Neuron (in vitro differentiated cells): Measurements from ENCODE around the gene PTTG1IP.
"Not testable (repeated sequence)": the region's sequence is repeated elsewhere in the genome, so short reads cannot be mapped to it uniquely, and the experiment has no call there.

ENCODE experiments used
- H2AFZ ChIP-seq: one replicate; pipeline ENCODE4 v1.6.1; 2013; ENCODE audit warnings: low read depth, mild to moderate bottlenecking, inconsistent platforms, low read length, moderate library complexity
- H3K27me3 ChIP-seq: one replicate; pipeline ENCODE4 v1.6.1; 2013; ENCODE audit warnings: low read length; ENCODE audit not compliant: insufficient read depth
- H3K36me3 ChIP-seq: one replicate; pipeline ENCODE4 v1.6.1; 2013; ENCODE audit warnings: low read length; ENCODE audit not compliant: insufficient read depth
- H3K4me1 ChIP-seq: one replicate; pipeline ENCODE4 v1.6.1; 2013; ENCODE audit warnings: low read length; ENCODE audit not compliant: insufficient read depth
- H3K4me3 ChIP-seq: 2 replicates; pipeline ENCODE4 v1.5.1; 2013; ENCODE audit warnings: mild to moderate bottlenecking, low read length, moderate library complexity
- H3K9me3 ChIP-seq: one replicate; pipeline ENCODE4 v1.6.1; 2013; ENCODE audit warnings: low read length

Gene PTTG1IP

DNA sequence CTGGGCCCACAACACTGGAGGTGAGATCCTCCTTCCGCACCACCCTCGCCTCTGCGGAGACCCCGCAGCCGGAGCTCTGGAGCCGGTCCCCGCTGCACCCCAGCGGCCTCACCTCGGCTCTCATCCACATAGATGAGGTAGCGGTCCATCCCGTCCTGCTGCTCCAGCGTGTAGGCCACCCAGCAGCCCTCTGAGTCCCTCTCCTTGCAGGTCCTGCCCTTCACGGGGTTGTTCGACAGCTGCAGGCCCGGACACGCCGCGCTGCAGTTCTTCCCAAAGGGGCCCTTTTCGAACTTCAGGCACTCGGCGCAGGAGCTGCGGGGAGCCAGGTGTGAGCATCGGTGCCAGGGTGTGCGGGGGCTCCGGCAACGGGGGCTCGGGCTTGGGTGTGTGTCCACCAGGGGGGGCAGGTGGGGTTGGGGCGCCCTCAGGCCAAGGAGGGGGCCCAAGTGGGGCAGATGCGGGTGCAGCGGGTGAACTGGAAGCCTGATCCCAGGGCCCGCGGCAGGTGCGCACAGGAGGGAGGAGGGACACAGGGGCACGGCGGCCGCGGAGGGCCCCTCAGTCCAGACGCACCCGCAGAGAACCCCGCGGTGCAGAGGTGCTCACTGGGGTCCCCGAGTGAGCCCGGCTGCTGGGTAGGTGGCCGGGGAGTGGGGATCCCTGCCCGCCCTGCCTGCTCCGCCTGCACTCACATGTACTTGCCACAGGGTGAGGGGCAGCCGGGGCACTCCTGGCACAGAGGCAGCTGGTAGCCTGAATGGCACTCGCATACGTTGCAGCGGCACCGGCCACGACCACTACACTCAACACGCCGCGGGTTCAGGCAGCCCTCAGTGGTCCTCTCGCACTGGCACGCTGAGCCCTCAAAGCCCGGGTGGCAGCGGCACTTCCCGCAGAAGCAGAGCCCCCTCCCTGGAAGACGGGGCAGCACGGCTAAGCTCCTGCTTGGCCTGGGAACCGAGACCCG, 15.4 kb upstream of the PTTG1IP start:
- no peaks in the 10 kb centered on the region for H3K9me3 ChIP-seq
- peaks cover 41% of the 10 kb centered on the region for H3K27me3 ChIP-seq
- H3K4me1 ChIP-seq: no peaks in the 10 kb centered on the region
- H3K36me3 ChIP-seq: no peaks in the 10 kb centered on the region
- no peak overlapping the region for H3K4me3 ChIP-seq
- no peak overlapping the region for H2AFZ ChIP-seq

DNA sequence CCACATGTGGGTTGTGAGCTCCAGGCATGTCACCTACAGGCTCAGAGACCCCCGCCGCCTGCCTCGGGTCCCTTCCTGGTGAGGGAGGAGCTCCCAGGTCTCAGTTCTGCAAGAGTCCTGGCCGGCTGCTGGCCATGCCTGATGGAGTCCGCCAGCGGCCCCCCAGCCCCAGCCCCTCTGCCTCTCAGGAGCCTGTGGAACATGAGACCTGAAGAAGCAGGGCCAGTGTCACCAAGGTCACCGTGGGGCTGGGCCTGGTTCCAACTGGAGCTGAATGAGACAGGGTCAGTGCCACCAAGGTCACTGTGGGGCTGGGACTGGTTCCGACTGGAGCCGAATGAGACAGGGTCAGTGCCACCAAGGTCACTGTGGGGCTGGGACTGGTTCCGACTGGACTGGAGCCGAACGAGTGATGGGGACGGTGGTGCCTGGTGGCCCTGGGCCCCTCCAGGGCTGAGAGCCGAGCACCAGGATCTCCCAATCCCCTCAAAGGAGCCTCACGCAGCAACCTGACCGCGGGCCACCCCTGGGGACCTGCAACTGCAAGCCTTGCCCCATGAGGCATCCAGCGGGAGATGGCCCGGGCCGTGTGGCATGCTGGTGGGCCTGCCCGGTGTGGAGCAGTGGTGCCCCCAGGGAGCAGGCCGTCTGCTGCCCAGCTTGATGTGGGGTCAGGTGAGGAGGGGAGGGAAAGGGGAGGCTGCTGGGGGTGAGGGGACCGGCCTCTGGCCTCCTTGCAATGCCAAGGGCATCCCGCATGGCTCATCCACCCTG, 14.5 kb upstream of the PTTG1IP start:
- Histone ChIP-seq H3K27me3 (peaks cover 38% of the 10 kb centered on the region), H3K9me3 (no peaks in the 10 kb centered on the region), H3K4me1 (no peaks in the 10 kb centered on the region), H3K4me3 (no peak overlapping the region), H2AFZ (no peak overlapping the region), H3K36me3 (no peaks in the 10 kb centered on the region)

DNA sequence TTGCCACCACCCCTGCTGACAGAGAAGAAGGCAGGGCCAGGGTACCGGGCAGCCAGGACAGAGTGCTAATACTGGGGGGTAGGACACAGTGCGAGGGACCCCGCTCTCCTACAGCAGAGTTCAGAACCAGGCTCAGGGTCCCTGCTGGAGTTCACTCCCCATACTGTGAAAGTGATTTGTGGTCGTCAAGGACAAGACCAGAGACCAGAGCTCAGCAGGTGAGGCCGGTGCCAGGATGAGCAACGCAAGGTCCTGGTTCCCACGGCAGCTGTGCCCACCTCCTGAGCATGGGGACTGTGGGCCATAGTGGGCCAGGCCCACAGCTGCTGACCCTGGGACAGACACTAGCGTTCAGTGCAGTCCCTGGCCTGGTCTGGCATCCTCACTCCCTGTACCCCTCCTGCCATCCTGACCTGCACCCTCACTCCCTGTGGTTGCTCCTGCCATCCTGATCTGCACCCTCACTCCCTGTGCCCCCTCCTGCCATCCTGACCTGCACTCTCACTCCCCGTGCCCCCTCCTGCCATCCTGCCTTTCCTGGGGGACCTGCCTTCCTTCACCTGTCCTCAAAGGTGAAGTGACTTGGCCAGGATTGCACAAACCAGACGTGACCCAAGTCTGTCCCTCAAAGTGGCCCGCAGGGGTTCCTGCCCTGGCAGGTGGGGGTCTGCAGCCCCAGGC, 13.8 kb upstream of the PTTG1IP start:
- H3K36me3 ChIP-seq: no peaks in the 10 kb centered on the region
- no peaks in the 10 kb centered on the region for H3K4me1 ChIP-seq
- no peaks in the 10 kb centered on the region for H3K9me3 ChIP-seq
- H3K27me3 ChIP-seq: peaks cover 39% of the 10 kb centered on the region
- no peak overlapping the region for H3K4me3 ChIP-seq
- no peak overlapping the region for H2AFZ ChIP-seq

DNA sequence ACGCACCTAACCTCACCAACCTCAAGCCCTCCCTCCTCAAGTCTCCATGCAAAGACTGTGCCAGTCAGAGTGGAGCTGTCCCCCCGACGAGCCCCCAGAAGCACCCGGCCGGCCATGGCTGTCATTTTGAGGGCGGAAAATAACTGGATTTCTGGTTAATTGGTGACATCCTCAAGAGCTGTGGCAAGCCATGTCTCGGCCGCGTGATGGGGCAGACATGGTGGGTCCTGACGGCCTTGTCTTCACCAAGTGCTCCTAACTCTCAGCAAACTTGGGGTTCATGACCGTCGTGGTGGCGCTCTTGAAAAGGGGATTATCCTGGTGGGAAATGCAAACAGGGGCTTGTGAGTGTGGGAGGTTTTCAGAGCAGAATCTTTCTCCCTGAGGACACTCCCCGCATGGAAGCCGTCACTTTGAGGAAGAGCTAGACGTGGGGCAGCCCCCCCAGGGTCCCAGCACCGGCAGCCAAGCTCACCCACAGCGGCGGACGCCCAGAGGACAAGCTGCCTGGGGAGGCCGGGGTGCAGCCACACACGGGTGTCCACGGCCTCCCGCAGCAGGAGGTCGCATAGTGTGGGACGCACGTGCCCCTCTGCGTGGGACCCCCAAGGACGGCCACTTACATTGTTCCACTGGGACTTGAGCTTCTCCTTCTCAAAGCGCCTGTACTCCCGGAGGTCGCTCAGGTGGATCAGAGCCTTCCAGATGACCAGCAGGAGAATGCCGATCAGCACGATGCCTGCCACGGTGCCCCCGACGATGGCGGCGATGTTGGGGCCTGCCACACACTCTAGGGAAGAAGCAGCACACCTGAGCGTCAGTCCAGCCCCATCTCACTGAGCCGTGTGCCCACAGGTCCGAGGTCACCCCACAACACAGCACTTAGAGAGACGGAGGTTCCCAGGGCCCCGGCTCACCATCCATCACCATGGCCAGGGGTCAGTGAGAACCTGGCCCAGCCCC, 12.9 kb upstream of the PTTG1IP start:
- no peaks in the 10 kb centered on the region for H3K4me1 ChIP-seq
- peaks cover 43% of the 10 kb centered on the region for H3K27me3 ChIP-seq
- no peaks in the 10 kb centered on the region for H3K9me3 ChIP-seq
- no peak overlapping the region for H3K4me3 ChIP-seq
- H3K36me3 ChIP-seq: no peaks in the 10 kb centered on the region
- no peak overlapping the region for H2AFZ ChIP-seq

DNA sequence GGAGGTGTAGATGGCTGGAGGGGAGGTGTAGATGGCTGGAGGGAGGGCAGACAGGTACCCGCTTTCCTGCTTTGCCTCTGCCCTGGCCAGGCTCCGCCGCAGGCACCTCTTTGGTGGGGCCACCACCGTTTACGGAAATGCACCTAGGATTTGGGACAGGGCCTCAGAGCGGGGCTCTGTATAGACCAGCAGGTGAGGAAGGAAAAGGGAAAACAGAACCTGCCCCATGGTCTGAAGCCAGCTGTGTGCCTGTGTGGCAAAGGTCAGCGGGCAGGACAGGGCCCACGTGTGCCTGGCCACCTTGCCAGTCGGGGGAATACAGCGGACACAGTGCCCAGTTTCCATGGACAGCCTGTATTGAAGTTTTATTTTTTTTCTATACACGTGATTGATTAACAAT, 12.1 kb upstream of the PTTG1IP start:
- Histone ChIP-seq H3K9me3 (no peaks in the 10 kb centered on the region), H3K4me3 (no peak overlapping the region), H2AFZ (no peak overlapping the region), H3K36me3 (no peaks in the 10 kb centered on the region), H3K27me3 (peaks cover 39% of the 10 kb centered on the region), H3K4me1 (no peaks in the 10 kb centered on the region)

DNA sequence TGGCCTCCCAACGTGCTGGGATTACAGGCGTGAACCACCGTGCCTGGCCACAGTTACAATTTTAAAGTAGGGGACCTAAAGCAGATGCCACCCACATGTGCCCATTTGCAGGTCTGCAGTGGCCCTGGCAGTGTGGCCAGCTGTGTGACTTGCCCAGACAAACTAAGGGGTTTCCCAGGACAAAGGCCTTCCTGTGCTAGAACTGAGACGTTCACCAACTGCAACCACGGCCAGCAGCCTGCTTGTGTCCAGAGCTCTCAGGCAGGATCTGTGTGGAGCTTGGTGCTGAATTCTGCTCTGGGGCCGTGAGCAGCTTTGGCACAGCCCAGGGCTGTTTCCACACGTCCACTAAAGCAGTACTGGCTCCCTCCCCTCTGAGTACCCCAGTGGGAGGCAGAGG, 10.6 kb upstream of the PTTG1IP start:
- H3K36me3 ChIP-seq: no peaks in the 10 kb centered on the region
- no peaks in the 10 kb centered on the region for H3K4me1 ChIP-seq
- peaks cover 32% of the 10 kb centered on the region for H3K27me3 ChIP-seq
- no peak overlapping the region for H2AFZ ChIP-seq
- no peaks in the 10 kb centered on the region for H3K9me3 ChIP-seq
- no peak overlapping the region for H3K4me3 ChIP-seq

DNA sequence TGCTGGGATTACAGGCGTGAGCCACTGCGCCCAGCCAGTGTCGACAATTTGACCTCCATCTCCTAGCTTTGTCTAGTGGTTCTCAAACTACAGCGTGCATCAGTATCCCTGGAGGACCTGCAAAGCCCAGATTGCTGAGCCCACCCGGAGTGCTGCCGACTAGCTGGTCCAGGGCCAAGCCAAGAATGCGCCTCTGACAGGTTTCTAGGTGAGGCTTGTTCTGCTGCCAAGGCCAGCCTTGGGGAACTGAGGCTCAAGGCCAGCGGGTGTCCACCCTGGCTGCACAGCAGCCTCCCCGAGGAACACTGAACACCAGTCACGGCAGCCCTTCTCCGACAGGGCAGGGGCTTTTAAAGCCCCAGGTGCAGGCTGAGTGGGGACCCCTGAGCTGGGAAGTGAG, 9.8 kb upstream of the PTTG1IP start:
- Histone ChIP-seq H3K4me1 (no peaks in the 10 kb centered on the region), H3K27me3 (peaks cover 32% of the 10 kb centered on the region), H3K4me3 (no peak overlapping the region), H3K9me3 (no peaks in the 10 kb centered on the region), H3K36me3 (no peaks in the 10 kb centered on the region), H2AFZ (no peak overlapping the region)

DNA sequence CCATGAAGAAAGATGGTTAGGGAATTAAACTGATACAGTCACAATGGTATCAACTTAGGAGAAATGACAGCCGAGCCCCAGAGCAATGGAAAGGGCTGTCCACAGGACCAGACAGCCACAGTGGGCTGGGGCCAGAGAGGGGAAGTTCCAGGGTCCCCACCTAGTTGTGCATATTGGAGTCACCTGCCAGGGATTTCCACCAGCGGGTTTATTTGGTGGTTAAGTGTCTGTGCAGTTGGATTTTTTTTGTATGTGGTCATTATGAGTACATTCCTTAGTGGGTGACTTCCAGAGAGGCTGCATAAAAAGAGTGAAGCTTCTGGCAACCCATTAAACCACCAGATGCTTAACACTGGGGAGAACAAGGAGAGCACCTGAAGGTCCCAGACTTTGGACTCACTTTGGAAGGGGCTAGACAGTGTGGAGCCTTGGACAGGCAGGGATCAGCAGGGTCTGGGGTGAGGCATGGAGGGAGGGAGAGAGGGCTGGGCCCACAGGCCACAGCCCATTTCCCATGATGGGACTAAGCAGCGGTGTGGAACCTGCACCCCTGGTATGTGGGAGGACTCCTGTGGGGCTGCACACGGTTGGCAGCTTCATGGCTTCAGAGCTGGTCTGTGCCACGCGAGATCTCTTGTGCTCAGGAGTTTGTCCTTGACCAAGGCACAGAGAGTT, 7.8 kb upstream of the PTTG1IP start:
- Histone ChIP-seq H3K4me1 (no peaks in the 10 kb centered on the region), H3K9me3 (no peaks in the 10 kb centered on the region), H2AFZ (no peak overlapping the region), H3K27me3 (peaks cover 20% of the 10 kb centered on the region), H3K4me3 (no peak overlapping the region), H3K36me3 (no peaks in the 10 kb centered on the region)

DNA sequence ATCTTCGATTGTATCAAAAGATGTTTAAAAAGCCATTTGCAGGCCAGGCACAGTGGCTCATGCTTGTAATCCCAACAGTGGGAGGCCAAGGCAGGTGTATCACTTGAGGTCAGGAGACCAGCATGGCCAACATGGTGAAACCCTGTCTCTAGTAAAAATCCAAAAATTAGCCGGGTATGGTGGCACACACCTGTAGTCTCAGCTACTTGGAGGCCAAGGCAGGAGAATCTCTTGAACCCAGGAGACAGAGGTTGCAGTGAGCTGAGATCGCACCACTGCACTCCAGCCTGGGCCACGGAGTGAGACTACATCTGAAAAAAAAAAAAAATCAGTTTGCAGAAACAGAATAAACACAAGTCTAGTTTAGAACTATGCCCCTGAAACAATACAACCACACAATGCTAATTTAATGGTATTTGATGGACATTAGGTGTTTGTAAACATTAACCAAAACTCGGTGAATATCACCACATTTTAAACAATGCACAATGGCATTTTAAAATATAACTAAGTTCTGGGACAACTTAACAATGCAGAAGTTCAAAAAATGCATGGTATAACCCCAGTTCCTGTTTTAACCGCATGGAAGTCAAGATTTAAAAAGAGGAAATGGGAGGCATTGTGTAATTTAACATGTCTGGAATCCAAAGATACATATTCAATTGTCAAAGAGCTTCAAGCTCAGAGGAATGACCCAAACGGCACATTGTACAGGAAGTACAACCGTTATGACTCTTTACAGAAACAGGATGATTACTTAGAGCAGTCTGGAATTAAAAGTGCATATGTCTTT, 7.1 kb upstream of the PTTG1IP start:
- Histone ChIP-seq H3K4me3 (no peak overlapping the region), H2AFZ (no peak overlapping the region), H3K36me3 (no peaks in the 10 kb centered on the region), H3K4me1 (no peaks in the 10 kb centered on the region), H3K9me3 (no peaks in the 10 kb centered on the region), H3K27me3 (peaks cover 16% of the 10 kb centered on the region)

DNA sequence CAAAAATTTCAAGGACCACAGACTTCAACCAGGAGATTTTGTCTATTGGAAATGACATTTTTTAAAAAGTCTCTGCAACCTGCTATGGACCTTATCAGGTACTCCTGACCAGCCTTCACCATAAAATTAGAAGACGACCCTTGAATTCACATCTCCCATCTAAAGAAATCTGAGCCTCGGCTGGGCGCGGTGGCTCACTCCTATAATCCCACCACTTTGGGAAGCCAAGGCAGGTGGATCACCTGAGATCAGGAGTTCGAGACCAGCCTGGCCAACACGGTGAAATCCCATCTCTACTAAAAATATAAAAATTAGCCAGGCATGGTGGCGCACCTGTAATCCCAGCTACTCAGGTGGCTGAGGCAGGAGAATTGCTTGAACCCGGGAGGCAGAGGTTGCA, 5.7 kb upstream of the PTTG1IP start:
- not testable (repeated sequence) for H3K36me3 ChIP-seq, H2AFZ ChIP-seq, H3K4me3 ChIP-seq, H3K4me1 ChIP-seq, H3K9me3 ChIP-seq
- H3K27me3 ChIP-seq: peaks cover 16% of the 10 kb centered on the region
